Stimulated activated CD4-positive, alpha-beta T cell treated with anti-CD3 and anti-CD28 coated beads, Interleukin-4, amount 100 ng/mL, for 24 hours (primary cell): ENCODE data around the gene NPHS1.
"Not testable (repeated sequence)": the region's sequence is repeated elsewhere in the genome, so short reads cannot be mapped to it uniquely, and the experiment has no call there.

Experiments used
- DNase-seq: peaks from one replicate; pipeline ENCODE4 v3.0.0-alpha.2; 2020

The NPHS1 gene

GRCh38 chr19:35811317-35812219, 40.7 kb downstream of the NPHS1 start:
- no peak for DNase-seq

GRCh38 chr19:35807633-35808032, 44.7 kb downstream of the NPHS1 start:
- no peak for DNase-seq

DNA sequence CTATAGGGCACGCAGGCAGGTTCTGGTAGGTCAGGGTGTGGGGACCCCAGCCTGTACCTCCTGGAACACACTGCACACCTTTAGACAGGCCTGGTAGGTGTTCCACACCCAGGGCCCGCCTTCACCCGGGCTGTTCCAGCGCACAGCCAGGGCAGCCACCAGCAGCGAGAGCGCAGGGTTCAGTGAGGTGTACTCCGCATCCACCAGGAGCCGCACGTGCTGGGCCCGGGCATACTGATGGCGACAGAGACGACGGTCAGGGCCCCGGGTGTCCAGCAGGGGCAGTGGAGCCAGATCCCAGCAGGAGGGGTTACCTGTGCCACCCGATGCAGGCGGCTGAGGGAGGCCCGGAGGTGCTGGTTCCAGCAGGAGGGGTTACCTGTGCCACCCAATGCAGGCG, 45.7 kb downstream of the NPHS1 start:
- DNase-seq, result no peak

DNA sequence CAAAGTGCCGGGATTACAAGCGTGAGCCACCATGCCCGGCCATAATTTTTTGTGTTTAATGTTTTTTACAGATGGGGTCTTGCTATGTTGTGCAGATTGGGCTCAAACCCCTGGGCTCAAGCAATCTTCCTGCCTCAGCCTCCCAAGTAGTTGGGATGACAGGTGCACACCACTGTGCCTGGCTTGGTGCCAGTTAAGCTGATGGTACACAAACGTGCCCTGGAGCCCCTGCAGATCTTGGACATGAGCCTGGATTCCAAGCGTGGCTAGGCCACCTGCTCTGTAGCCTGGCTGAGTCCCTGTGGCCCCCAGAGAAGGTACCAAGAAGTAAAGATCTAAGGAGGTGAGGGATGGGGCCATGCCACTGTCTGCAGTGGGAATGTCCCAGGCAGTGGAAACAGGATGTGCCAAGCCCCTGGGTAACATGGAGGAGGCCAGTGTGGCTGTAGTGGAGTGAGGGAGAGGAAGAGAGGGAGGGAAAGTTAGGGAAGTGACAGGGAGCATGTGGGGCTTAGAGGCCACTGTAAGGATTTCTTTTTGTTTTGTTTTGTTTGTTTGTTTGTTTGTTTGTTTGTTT, 46.7 kb downstream of the NPHS1 start:
- DNase-seq, result no peak

- no peak for DNase-seq
Observed at GRCh38 chr19:35801828-35802227, 50.5 kb downstream of the NPHS1 start.

DNA sequence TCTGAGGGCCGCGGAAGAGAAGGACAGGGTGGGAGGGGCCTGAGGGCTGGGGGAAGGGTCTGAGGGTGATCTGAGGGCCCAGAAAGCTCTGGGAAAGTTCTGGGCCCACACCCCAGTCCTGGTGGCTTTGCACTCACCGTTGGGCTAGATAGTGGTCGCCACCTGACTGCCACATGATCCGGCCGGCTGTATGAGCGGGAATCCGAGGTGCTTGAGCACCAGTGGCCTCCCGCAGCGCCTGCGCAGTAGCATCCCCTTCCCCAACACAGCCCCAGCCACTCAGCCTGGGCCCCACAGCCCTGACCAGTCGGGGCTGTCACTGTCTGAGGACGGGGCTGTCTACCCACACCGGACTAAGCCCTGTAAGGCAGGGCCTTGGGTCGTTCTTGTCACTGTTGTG, 54.6 kb downstream of the NPHS1 start:
- no peak for DNase-seq

- no peak for DNase-seq
Observed at GRCh38 chr19:35796645-35797542, 55.4 kb downstream of the NPHS1 start.

- DNase-seq, result not testable (repeated sequence)
Observed at GRCh38 chr19:35795564-35795963, 56.7 kb downstream of the NPHS1 start.

DNA sequence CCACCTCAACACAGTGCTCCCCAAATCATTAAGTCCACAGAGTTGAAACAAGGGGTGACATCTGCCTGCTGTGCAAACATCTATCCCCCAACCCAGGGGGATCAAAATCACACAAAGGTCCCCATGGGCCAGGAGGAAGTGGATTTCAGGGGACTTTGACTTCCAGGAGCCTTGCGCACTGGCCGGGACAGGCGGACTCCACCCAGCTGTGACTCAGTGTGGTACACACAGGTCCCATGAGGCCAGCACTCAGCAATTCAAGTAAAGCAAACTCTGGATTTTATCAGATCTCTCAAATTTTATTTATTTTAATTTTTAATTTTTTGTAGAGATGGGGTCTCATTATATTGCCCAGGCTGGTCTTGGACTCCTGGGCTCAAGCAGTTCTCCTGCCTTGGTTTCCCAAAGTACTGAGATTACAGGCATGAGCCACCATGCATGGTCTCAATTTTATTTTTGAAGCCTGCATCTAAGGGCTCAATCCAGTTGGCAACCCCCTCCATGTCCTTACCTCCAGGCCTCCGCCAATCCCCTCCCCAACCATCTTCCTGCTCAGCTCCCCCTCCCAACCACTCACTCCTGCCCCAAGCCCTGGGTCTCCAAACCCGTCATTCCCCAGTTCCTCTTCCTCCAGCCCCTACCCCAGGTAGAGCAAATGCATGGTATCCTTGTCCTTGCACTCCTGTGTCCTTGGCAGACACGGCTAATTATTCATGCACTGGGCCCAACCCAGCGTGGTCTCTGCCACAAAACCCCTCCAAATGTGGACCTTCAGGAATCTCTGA, 58.7 kb downstream of the NPHS1 start:
- DNase-seq, result no peak

- DNase-seq, result no peak
Observed at GRCh38 chr19:35792888-35793287, 59.4 kb downstream of the NPHS1 start.

DNA sequence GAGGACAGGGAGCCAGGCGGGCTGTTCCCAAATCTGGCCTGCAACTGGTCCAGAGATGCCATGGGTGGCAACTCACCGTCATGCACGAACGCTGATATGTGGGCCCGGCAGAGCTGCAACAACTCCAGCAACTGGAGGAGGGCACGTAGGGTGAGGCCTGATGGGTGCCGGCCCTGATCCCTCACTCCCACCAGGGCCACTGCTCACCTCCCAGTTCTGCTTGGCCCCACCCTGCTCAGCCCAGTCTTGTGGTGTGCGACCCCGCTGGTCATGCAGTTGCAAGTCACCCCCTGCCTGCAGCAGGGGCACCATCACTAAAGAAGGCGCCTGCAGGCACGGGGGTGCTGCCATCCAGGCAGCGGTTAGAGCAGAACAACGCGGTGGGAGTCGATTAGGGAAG, 60.0 kb downstream of the NPHS1 start:
- no peak for DNase-seq

- no peak for DNase-seq
Observed at GRCh38 chr19:35791814-35792279, 60.5 kb downstream of the NPHS1 start.

DNA sequence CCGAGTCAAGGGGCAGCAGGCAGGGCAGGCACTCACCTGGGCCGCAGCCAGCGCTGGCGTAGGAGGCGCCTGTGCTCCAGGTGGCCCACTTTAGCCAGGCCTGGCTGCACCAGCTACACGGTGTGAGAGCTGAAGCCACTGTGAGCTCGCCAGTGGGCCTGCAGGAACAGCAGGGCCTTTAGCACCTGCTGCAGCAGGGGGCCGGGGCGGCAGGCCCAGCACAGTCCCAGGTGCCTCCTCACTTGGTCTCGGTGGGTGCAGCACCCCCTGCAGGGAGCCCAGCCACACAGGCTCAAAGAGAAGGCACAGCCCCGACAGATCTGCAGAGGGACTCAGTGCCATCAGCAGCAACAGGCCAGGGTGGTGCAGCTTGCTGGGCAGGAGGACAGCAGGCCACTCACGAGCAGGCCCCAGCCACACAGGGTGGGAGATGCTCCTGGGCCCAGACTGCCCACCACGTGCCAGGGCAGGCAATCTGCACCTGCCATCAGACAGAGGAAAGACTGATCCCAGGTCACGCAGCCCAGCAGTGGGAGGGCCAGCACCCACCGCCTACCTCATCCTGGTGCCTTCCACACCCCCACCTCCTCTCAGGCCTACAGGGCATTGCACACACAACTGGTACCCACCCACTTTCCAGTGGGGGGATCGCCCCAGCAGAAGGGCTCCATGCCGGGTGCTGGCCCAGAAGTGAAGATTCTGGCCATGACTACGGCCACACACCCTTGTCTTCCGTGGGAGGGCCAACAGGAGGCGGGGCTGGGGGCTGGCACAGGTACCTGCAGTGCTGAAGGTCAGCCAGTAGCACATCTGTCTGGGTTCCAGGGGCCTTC, 61.1 kb downstream of the NPHS1 start:
- no peak for DNase-seq

- no peak for DNase-seq
Observed at GRCh38 chr19:35789978-35790944, 62.0 kb downstream of the NPHS1 start.

- DNase-seq, result no peak
Observed at GRCh38 chr19:35789195-35789977, 62.9 kb downstream of the NPHS1 start.

DNA sequence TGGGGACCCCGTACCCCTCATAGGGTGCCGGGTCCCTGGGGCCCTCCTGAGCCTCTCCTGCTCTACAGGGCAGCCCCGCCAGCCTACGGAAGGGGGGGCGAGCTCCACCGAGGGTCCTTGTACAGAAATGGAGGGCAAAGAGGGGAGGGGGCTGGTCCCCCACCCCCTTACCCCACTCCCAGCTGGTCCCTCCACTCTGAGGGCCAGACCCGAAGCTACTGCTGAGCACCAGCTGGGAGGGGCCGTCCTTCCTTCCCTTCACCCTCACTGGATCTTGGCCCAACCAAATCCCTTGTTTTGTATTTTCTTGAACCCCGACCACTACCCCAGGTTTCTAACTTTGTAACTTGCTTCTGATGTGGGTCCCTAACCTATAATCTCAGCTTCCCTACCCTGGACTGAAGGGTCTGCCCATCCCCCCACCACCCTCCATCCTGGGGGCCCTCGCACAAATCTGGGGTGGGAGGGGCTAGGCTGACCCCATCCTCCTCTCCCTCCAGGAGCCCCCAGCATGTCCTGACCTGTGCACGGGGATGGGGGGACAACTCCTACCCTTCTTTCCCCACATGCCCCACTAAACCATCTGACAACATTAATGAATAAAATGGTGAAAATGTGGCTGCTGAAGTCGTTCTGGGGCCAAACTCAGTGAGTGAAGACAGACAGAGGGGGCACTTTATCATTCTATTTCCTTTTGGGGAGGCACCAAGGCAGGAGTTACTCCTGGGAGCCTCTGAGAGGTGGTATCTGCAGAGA, 63.9 kb downstream of the NPHS1 start:
- DNase-seq, result no peak

DNA sequence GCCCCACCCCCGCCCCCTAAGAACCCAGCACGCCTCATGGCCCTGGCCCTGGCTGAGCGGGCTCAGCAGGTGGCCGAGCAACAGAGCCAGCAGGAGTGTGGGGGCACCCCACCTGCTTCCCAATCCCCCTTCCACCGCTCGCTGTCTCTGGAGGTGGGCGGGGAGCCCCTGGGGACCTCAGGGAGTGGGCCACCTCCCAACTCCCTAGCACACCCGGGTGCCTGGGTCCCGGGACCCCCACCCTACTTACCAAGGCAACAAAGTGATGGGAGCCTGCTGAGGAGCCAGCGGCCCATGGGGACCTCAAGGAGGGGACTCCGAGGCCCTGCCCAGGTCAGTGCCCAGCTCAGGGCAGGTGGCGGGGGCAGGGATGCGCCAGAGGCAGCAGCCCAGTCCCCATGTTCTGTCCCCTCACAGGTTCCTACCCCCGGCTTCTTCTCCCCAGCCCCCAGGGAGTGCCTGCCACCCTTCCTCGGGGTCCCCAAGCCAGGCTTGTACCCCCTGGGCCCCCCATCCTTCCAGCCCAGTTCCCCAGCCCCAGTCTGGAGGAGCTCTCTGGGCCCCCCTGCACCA, 65.0 kb downstream of the NPHS1 start:
- DNase-seq, result no peak
